Activated naive CD8-positive, alpha-beta T cell treated with anti-CD3 and anti-CD28 coated beads, Interleukin-2, amount 50 U/mL, for 24 hours (primary cell): ENCODE data around the gene SRXN1.

Source experiments
- ATAC-seq: fragments of 150-1000 bp; cut with Tn5 transposase; one replicate; pipeline ENCODE4 v1.10.0; 2021
- DNase-seq: peaks from one replicate; pipeline ENCODE4 v3.0.0; 2021
- H3K27ac Mint-ChIP-seq: one replicate; pipeline ENCODE4 v1.8.0; 2021; ENCODE audit warnings: mild to moderate bottlenecking, mixed read lengths
- H3K27me3 Mint-ChIP-seq: one replicate; pipeline ENCODE4 v1.8.0; 2021; ENCODE audit warnings: mixed read lengths
- H3K36me3 Mint-ChIP-seq: one replicate; pipeline ENCODE4 v1.8.0; 2021; ENCODE audit warnings: low read depth, mixed read lengths
- H3K4me1 Mint-ChIP-seq: one replicate; pipeline ENCODE4 v1.8.0; 2021; ENCODE audit warnings: mixed read lengths
- H3K4me3 Mint-ChIP-seq: one replicate; pipeline ENCODE4 v1.8.0; 2021; ENCODE audit warnings: mild to moderate bottlenecking, moderate library complexity, mixed read lengths
- H3K9me3 Mint-ChIP-seq: one replicate; pipeline ENCODE4 v1.8.0; 2021; ENCODE audit warnings: mixed read lengths

Gene SRXN1

GRCh38 chr20:641516-641875, 11.5 kb downstream of the SRXN1 start:
- Mint-ChIP-seq H3K36me3 (no peaks in the 10 kb centered on the region), H3K4me3 (peak overlapping the region; percentile 46), H3K4me1 (peaks cover 13% of the 10 kb centered on the region), H3K27me3 (peaks cover 26% of the 10 kb centered on the region), H3K27ac (no peak overlapping the region), H3K9me3 (no peaks in the 10 kb centered on the region)
- DNase-seq (no peak), ATAC-seq (no peak)

GRCh38 chr20:640674-641515, 12.1 kb downstream of the SRXN1 start:
- H3K27me3 Mint-ChIP-seq: peaks cover 26% of the 10 kb centered on the region
- H3K4me3 Mint-ChIP-seq: no peak overlapping the region
- ATAC-seq (no peak), DNase-seq (no peak)
- H3K4me1 Mint-ChIP-seq: peaks cover 13% of the 10 kb centered on the region
- no peaks in the 10 kb centered on the region for H3K9me3 Mint-ChIP-seq
- H3K27ac Mint-ChIP-seq: no peak overlapping the region
- H3K36me3 Mint-ChIP-seq: no peaks in the 10 kb centered on the region

- Mint-ChIP-seq H3K4me1 (peaks cover 8% of the 10 kb centered on the region), H3K4me3 (no peak overlapping the region), H3K36me3 (no peaks in the 10 kb centered on the region), H3K27me3 (peaks cover 30% of the 10 kb centered on the region), H3K9me3 (no peaks in the 10 kb centered on the region), H3K27ac (no peak overlapping the region)
- DNase-seq (no peak), ATAC-seq (no peak)
Observed at GRCh38 chr20:638579-638978, 14.4 kb downstream of the SRXN1 start.

GRCh38 chr20:637559-637958, 15.4 kb downstream of the SRXN1 start:
- H3K36me3 Mint-ChIP-seq: no peaks in the 10 kb centered on the region
- no peak overlapping the region for H3K27ac Mint-ChIP-seq
- ATAC-seq (no peak), DNase-seq (no peak)
- H3K4me1 Mint-ChIP-seq: peaks cover 5% of the 10 kb centered on the region
- peaks cover 20% of the 10 kb centered on the region for H3K27me3 Mint-ChIP-seq
- no peak overlapping the region for H3K4me3 Mint-ChIP-seq
- H3K9me3 Mint-ChIP-seq: no peaks in the 10 kb centered on the region

GRCh38 chr20:635893-636338, 17.1 kb downstream of the SRXN1 start:
- DNase-seq (no peak), ATAC-seq (no peak)
- Mint-ChIP-seq H3K27ac (no peak overlapping the region), H3K27me3 (peaks cover 17% of the 10 kb centered on the region), H3K9me3 (no peaks in the 10 kb centered on the region), H3K4me3 (no peak overlapping the region), H3K4me1 (no peaks in the 10 kb centered on the region), H3K36me3 (no peaks in the 10 kb centered on the region)

- Mint-ChIP-seq H3K27me3 (peaks cover 19% of the 10 kb centered on the region), H3K4me3 (no peak overlapping the region), H3K4me1 (no peaks in the 10 kb centered on the region), H3K9me3 (no peaks in the 10 kb centered on the region), H3K36me3 (no peaks in the 10 kb centered on the region), H3K27ac (no peak overlapping the region)
- no peak for DNase-seq
- no peak for ATAC-seq
Observed at GRCh38 chr20:635028-635892, 17.7 kb downstream of the SRXN1 start.

GRCh38 chr20:634148-634925, 18.7 kb downstream of the SRXN1 start:
- no peak overlapping the region for H3K4me3 Mint-ChIP-seq
- ATAC-seq (no peak), DNase-seq (no peak)
- no peak overlapping the region for H3K27ac Mint-ChIP-seq
- H3K27me3 Mint-ChIP-seq: peaks cover 22% of the 10 kb centered on the region
- no peaks in the 10 kb centered on the region for H3K36me3 Mint-ChIP-seq
- no peaks in the 10 kb centered on the region for H3K4me1 Mint-ChIP-seq
- no peaks in the 10 kb centered on the region for H3K9me3 Mint-ChIP-seq

GRCh38 chr20:631101-631500, 21.9 kb downstream of the SRXN1 start:
- Mint-ChIP-seq H3K27ac (no peak overlapping the region), H3K4me3 (no peak overlapping the region), H3K27me3 (peaks cover 23% of the 10 kb centered on the region), H3K9me3 (no peaks in the 10 kb centered on the region), H3K36me3 (no peaks in the 10 kb centered on the region), H3K4me1 (no peaks in the 10 kb centered on the region)
- ATAC-seq (no peak), DNase-seq (no peak)

- no peak for DNase-seq
- peaks cover 21% of the 10 kb centered on the region for H3K27me3 Mint-ChIP-seq
- peaks cover 7% of the 10 kb centered on the region for H3K9me3 Mint-ChIP-seq
- no peaks in the 10 kb centered on the region for H3K36me3 Mint-ChIP-seq
- no peak overlapping the region for H3K27ac Mint-ChIP-seq
- H3K4me3 Mint-ChIP-seq: no peak overlapping the region
- ATAC-seq: no peak
- no peaks in the 10 kb centered on the region for H3K4me1 Mint-ChIP-seq
Observed at GRCh38 chr20:626579-626978, 26.4 kb downstream of the SRXN1 start.

GRCh38 chr20:625360-625932, 27.6 kb downstream of the SRXN1 start:
- H3K27me3 Mint-ChIP-seq: peaks cover 28% of the 10 kb centered on the region

GRCh38 chr20:623704-624103, 29.3 kb downstream of the SRXN1 start:
- DNase-seq (no peak), ATAC-seq (no peak)
- Mint-ChIP-seq H3K4me3 (no peak overlapping the region), H3K27ac (no peak overlapping the region), H3K27me3 (peaks cover 27% of the 10 kb centered on the region), H3K36me3 (no peaks in the 10 kb centered on the region), H3K9me3 (peaks cover 7% of the 10 kb centered on the region), H3K4me1 (no peaks in the 10 kb centered on the region)

More at GRCh38 chr20:625360-625932, 27.6 kb downstream of the SRXN1 start:
- Mint-ChIP-seq H3K9me3 (peaks cover 7% of the 10 kb centered on the region), H3K27ac (no peak overlapping the region), H3K36me3 (no peaks in the 10 kb centered on the region), H3K4me1 (no peaks in the 10 kb centered on the region), H3K4me3 (no peak overlapping the region)
- ATAC-seq (no peak), DNase-seq (no peak)

GRCh38 chr20:623021-623420, 30.0 kb downstream of the SRXN1 start:
- Mint-ChIP-seq H3K27ac (no peak overlapping the region), H3K9me3 (peaks cover 8% of the 10 kb centered on the region), H3K36me3 (no peaks in the 10 kb centered on the region), H3K4me3 (no peak overlapping the region), H3K4me1 (no peaks in the 10 kb centered on the region), H3K27me3 (peaks cover 33% of the 10 kb centered on the region)
- DNase-seq (no peak), ATAC-seq (no peak)

- H3K27me3 Mint-ChIP-seq: peaks cover 37% of the 10 kb centered on the region
- ATAC-seq (no peak), DNase-seq (no peak)
- H3K9me3 Mint-ChIP-seq: peaks cover 11% of the 10 kb centered on the region
- no peak overlapping the region for H3K4me3 Mint-ChIP-seq
- H3K4me1 Mint-ChIP-seq: no peaks in the 10 kb centered on the region
- no peaks in the 10 kb centered on the region for H3K36me3 Mint-ChIP-seq
- no peak overlapping the region for H3K27ac Mint-ChIP-seq
Observed at GRCh38 chr20:622161-622560, 30.8 kb downstream of the SRXN1 start.

GRCh38 chr20:621125-621756, 31.8 kb downstream of the SRXN1 start:
- Mint-ChIP-seq H3K36me3 (no peaks in the 10 kb centered on the region), H3K27me3 (peaks cover 41% of the 10 kb centered on the region), H3K4me1 (no peaks in the 10 kb centered on the region), H3K9me3 (peaks cover 11% of the 10 kb centered on the region), H3K4me3 (no peak overlapping the region), H3K27ac (no peak overlapping the region)
- DNase-seq (no peak), ATAC-seq (no peak)
